Glomerular endothelial cell (primary cell): ENCODE results near the gene XPO5. TPM values are rescaled to one million over a fixed set of nuclear protein-coding genes. Genes with fewer than 3 reads are reported as not detected.
A peak's percentile ranks its signal among the peaks of the same experiment; 100 is the strongest.
"Not testable (repeated sequence)": the region's sequence is repeated elsewhere in the genome, so short reads cannot be mapped to it uniquely, and the experiment has no call there.

ENCODE experiments used
- DNase-seq: peaks from one replicate; pipeline ENCODE4 v3.0.0-alpha.2; 2011; ENCODE audit warnings: low read depth, low spot score; ENCODE audit errors: extremely low read depth
- total RNA-seq: library from RNA; depleted of rRNA; stranded (reverse); fragments of >200 nt; gene quantifications from 2 replicates; pipeline ENCODE4 v1.2.3, GENCODE V29; 2015

Gene XPO5
- 27.1 and 27.7 TPM in 2 replicates for total RNA-seq

DNA sequence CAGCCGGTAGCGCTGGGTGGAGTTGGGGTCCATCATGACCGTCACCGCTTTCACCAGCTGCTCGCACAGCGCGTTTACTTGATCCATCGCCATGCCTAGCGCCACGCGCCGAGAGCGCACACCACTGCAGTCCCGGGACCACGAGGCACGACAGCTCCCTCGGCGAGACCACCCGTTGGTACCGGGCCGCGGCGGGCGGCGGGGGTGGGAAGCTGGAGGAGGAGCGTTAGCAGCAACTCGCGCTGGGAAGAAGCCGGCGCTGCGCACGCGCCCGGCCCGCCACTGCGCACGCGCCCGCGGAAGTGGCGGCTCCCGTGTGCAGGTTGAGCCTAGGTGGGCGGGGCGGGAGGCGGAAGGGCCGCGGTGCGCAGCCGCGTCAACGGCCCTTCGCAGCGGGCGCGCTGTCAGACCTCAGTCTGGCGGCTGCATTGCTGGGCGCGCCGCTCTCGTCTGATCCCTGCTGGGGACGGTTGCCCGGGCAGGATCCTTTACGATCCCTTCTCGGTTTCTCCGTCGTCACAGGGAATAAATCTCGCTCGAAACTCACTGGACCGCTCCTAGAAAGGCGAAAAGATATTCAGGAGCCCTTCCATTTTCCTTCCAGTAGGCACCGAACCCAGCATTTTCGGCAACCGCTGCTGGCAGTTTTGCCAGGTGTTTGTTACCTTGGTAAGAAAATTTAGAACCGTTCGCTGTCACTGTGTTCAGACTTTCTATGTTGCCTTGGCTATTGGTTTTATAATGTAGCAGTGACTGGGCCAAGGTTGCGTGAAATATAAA lies at the start of gene XPO5, which contains the start of gene POLH:
TSS of gene XPO5 (minus strand) at position 267 of the 780 bp plus-strand sequence. CDS start at position 93, 174 bp downstream.
TSS of gene POLH (plus strand) at position 414 of the 780 bp plus-strand sequence. CDS start 6,135 bp downstream, outside the sequence.
- DNase-seq, result no peak

DNA sequence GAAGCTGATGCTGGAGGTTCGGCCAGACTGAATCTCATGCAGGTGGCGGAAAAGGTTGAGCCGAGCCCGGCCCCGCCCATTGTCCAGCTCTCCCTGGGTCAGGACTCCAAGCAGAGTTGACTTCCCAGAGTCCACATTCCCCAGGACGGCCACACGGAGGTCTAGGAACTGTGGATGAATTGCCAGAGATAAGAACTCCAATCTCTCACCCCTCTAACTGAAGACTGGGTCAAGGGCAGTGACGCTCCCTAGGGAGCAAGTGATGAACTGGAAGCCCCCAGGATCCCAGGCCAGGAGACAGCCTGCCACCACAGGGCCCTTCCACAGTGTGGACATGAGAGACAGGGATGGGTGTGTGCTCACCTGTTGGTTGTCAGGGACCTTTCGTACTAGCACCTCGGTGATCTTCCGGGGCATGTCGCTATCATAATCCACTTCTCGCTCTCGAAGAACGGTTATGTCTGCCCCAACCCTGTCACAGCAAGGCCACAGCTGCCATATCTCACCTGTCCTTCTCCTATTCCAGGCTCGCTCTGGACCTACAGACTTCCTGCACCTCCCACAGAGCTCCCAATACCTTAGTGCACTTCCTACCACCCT lies 49.7 kb upstream of the XPO5 start:
- no peak for DNase-seq

- no peak for DNase-seq
Measured at GRCh38 chr6:43624786-43625288, 49.0 kb upstream of the XPO5 start.

GRCh38 chr6:43623880-43624785 lies 48.3 kb upstream of the XPO5 start:
- no peak for DNase-seq

DNA sequence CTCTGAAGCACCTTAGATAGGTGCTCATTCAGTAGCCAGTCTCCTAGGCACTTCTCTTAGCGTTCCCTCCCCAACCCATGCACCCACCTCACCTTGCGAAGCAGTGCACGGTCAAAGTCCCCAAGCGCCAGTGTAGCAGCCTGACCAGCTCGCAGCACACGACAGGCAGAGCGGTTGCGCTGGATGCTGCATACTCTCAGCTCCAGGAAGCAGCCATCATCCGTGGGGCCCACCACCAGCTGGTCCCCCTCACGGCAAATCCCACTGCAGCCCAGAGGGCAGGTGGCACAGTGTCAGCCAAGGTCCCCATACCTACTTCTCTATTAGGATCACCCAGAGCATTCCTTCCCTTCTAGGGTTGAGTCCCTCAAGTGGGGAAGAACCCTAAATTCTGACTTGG lies 46.7 kb upstream of the XPO5 start:
- no peak for DNase-seq

DNA sequence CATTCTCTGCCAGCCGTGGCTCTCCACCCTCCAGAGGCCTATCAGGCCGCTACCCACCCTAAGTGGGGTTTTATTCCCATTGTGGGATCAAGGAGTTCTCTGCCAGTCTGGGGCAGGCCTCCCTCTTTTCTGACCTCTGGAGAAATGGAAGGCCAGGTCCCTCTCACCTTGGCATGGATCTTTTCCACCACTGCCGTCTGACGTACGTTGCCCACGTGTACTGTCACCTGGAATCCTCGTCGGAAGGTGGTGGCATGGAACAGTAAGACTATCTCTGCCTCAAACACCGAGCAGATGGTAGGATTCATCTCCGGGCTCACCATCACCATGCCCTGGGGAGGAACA lies 46.0 kb upstream of the XPO5 start:
- no peak for DNase-seq

- DNase-seq, result no peak
Measured at GRCh38 chr6:43621078-43621835, 45.4 kb upstream of the XPO5 start.

DNA sequence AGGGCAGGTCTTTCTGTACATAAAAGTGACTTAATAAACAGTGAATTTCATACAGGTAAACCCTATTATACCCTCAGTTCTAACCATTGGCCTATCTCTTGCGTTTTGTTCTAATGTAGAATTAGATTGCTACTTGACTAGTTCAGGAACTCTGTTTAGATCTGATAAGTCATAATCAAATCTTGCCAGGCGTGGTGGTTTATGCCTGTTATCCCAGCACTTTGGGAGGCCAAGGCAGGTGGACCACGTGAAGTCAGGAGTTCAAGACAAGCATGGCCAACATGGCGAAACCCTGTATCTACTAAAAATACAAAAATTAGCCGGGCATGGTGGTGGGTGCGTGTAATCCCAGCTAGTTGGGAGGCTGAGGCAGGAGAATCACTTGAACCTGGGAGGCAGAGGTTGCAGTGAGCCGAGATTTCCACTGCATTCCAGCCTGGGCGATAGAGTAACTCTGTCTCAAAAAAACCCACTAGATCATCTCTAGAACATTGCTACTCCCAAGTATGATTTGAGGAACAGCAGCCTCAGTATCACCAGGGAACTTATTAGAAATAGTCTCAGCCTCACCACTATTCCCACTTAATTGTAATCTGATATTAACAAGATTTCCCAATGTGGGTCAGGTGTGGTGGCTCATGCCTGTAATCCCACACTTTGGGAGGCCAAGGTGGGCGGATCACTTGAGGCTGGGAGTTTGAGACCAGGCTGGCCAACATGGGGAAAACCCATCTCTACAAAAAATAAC lies 41.1 kb upstream of the XPO5 start:
- DNase-seq, result no peak

- DNase-seq, result no peak
Measured at GRCh38 chr6:43614396-43614730, 38.5 kb upstream of the XPO5 start.

- no peak for DNase-seq
Measured at GRCh38 chr6:43613721-43614395, 38.0 kb upstream of the XPO5 start.

- DNase-seq, result no peak
Measured at GRCh38 chr6:43610431-43610830, 34.6 kb upstream of the XPO5 start.

DNA sequence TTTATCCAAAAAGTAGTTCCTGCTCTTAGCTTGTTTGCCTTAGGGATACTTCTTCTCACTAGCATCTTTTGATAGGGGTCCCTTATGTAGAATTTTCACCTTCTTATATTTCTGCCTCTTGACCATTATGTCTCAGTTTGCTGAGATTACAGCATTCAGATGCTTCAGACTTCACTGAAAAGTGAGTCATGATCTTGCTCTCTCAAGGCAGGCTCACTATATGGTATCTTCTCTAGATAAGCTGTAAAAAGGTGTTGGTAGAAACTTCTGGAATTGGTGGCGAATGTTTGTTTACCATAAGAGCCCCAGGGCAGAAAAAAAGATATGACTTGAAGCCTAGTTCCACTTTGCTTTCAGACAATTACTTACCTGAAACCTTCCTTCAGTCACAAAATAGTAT lies 33.6 kb upstream of the XPO5 start:
- DNase-seq, result no peak

DNA sequence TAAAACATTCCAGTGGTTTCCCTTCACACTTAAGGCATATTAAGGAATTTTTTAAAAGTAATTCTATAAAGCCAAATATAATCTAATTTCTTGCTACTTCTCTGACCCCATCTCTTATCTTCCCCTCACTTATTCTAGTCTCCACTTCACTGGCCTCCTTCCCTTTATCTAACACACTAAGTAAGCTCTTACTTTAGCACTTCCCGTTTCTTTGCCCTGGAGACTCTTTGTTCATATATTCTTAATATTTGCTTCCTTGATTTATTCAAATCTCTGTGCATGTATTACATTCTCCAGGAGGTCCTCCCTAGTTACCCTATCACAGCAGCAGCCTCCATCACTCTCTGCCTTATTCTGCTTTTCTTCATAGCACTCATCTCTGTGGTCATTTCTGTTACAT lies 33.0 kb upstream of the XPO5 start:
- DNase-seq, result no peak

GRCh38 chr6:43608310-43608763 lies 32.5 kb upstream of the XPO5 start:
- DNase-seq, result peak; percentile 68

- DNase-seq, result no peak
Measured at GRCh38 chr6:43606019-43606418, 30.2 kb upstream of the XPO5 start.

DNA sequence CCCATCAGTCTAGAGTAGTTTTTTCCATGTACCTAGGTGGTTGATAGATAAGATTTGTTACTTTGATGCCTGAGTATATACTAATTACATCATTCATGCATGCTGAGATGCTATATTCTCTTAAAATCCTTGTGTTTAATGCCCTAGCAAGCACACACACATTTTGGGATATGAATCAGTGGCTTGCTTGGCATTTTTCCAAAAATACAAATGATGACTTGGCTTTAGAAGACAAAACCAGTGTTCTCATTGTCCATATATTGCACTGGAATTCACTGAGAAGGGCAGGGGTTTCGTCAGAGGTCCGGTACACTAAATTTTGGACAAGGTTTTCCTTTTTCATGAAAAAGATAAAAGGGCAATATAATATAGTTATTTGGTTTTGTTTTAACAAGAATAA lies 28.3 kb upstream of the XPO5 start:
- DNase-seq, result peak; percentile 55

DNA sequence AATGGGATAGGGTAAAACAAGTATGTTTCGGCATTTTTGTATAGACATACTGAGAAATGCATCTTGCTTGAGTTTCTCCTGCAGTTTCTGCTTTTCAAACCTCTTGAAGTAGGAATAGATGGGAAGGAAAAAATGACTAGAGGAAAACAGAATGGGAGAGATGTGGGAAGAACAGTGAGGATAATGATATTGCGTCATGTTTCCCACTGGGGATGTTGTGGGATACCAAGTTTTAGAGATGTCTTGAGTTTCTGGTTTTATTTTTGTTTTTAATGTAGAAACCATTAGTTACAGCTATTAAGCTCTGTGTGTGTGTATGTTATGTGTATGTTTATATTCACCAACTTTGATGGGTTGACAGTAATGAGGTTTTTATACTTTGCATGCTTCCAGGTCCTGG lies 24.8 kb upstream of the XPO5 start:
- DNase-seq, result no peak

DNA sequence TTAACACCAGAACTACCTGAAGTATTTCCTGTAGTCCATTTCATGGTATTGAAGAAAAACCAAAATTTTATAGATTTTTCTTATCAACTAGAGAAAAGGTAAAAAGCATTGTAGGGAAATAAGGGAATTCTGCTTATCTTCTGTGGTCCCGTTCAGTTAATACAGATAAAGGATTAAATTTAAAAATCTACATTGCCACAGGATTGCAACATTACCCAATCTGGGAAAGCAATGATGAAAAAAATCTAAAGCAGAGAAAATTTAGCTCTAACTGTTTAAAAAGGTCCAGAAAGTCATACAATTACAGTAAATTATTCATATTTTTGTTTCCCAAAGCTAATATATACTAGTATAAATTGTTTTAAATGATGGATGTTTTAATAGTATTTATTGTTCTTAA lies 18.1 kb upstream of the XPO5 start:
- no peak for DNase-seq

GRCh38 chr6:43589564-43589963 lies 13.7 kb upstream of the XPO5 start:
- not testable (repeated sequence) for DNase-seq
